Epidermal melanocyte (primary cell): ENCODE measurements around the gene CTRB1.

Source experiments
- DNase-seq: peaks from one replicate; pipeline ENCODE4 v3.0.0; 2011; ENCODE audit warnings: low spot score; ENCODE audit not compliant: insufficient read length

The CTRB1 gene

GRCh38 chr16:75225092-75225491 lies 6.3 kb downstream of the CTRB1 start:
- DNase-seq: no peak

DNA sequence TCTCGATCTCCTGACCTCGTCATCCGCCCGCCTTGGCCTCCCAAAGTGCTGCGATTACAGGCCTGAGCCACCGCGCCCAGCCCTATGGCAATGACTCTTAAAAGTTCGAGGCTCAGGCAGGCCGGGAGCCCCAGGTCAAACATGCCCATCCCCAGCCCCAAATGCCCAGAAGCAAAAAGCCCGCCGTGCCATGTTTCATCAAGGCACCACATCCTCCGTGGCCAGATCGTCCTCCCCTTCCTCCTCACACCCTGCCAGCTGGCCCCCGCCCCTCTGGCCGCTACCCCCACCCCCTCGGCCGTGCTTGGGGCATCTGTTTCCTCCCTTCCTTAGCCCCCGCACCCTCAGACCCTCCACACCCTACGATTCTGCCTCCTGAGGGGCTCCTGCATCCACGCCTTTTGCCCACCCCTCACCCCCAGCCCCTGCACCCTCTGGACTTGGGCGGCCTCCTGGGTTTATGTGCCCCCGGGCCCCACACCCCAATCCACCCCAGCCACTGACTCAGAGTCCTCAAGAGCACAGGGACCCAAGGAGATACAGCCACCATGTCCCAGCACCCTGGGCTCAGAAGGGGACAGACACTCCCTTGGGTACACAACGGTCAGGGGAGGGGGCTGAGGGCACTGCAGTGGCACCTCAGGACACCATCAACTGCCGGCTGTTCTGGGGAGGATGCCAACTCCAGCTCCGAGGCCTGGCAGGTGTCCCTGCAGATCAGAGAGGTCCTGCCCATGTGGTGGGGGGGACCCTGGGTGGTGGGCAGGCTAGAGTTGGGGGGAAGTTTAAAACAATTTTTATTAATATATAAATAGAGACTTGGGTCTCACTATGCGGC lies 7.1 kb downstream of the CTRB1 start:
- DNase-seq: no peak

DNA sequence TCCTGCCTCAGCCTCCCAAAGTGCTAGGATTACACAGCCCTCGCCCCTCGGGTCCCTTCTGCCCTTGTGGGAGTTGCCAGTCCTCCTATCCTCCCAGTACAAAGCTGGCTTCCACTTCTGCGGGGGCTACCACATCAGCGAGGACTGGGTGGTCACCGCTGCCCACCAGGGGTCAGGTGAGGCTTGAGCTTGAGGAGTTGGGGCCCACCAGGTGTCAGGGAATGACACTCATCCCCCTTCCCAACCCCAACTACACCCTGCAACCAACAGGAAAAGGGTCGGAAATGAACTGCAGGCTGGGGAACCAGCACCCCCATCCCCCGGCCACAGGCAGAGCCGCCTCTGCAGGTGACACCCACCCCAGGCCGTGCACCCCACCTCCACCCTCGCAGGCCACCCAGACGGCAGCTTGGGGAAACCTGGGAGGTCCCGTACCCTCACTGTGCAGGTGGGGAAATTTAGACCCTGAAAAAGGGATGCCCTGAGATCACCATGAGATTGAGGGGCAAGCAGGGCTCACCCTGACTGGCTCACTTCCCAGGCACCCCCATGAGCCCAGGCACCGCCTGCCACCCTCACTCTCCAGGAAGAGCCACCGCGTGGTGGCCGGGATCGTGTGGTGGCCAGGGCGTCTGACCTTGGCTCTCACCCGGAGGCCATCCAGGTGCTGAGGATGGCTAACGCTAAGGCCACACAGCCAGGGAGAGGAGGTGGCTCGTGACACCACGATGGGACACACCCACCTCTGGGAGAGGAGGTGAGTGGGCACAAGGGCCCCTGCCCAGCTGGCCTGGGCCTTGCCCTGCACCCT lies 8.0 kb downstream of the CTRB1 start:
- DNase-seq: no peak

GRCh38 chr16:75227361-75228142 lies 8.8 kb downstream of the CTRB1 start:
- no peak for DNase-seq

GRCh38 chr16:75228143-75228976 lies 9.6 kb downstream of the CTRB1 start:
- DNase-seq: no peak

DNA sequence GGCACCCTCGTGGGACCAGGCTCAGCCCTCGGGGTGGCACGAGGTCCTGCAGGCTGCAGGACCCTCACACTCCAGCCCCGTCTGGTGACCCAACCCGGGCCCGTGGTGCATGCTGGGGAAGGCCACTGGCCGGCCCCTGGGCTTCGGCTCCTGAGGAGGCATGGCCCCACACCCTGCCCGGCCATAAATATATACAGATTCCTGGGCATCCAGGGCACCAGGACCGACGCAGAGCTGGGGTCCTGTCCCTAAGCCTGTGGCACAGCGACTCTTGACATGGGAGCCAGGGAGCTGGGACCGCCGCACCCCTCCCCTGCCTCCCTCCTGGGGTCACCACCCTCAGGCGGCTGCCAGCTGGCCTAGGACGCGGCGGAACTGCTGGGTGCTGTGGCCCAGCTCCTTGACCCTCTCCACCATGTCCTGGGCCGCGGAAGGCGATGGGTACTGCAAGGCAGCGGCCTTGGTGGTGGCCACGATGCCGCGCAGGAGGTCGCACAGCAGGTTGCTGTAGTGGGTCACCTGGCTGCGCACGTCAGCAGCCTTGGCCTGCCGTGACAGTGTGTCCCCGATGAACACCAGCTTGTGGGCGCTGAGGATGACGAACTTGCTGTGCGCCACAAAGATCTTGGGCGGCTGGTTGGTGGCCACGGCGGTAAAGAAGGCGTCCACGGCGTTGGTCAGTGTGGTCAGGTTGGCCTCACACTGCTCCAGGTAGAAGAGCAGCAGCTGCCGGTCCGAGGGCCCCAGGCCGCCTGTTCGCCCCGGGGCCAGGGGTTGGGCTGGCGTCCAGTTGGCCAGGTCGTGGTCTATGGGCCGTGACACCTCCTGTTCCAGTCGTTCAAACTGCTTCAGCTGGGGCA lies 10.6 kb downstream of the CTRB1 start:
- no peak for DNase-seq

DNA sequence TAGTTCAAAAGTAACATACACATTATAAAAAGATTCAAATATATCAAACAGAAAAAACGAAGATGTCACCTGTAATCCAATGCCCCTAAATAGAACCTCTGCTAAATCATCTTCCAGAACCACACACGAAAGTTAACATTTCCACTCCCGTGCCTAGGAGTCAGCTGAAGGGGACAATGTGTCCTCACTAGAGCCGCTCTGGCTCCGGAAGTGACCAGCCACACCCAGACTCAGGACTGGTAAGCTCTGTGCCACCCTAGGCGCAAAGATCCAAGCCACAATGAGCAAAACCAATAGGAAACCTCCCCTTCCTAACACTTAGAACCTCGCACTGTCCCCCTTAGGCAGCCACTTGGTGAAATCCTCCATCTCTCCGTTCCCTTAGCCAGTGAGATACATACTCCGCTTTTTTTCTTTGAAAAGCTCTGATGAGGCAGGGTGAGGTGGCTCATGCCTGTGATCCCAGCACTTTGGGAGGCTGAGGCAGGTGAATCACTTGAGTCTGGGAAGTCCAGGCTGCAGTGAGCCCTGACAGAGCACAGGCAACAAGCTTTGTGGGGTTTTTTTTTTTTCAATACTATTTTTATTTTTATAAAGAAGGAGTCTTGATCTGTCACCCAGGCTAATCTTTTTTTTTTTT lies 11.8 kb downstream of the CTRB1 start:
- DNase-seq: no peak

- no peak for DNase-seq
Measured at GRCh38 chr16:75231570-75231969, 12.8 kb downstream of the CTRB1 start.

DNA sequence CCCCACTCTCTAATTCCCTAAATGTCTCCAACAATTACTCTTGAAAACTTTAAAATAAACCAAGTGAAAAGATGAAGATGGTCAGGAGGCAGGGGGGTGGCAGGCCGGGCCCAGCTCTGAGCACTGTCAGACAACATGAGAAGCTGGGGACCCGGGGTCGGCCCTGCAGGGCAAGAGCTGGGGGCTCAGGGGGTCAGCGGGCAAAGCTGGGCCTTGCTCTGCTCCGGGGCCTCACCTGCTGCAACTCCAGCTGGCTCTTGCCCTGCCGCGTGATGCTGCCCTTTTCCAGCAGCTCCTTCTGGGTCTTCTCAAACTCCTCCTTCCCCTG lies 14.8 kb downstream of the CTRB1 start:
- DNase-seq: no peak

GRCh38 chr16:75234856-75235696 lies 16.3 kb downstream of the CTRB1 start:
- no peak for DNase-seq

GRCh38 chr16:75235721-75236193 lies 17.0 kb downstream of the CTRB1 start:
- no peak for DNase-seq

GRCh38 chr16:75236232-75236631 lies 17.4 kb downstream of the CTRB1 start:
- no peak for DNase-seq

DNA sequence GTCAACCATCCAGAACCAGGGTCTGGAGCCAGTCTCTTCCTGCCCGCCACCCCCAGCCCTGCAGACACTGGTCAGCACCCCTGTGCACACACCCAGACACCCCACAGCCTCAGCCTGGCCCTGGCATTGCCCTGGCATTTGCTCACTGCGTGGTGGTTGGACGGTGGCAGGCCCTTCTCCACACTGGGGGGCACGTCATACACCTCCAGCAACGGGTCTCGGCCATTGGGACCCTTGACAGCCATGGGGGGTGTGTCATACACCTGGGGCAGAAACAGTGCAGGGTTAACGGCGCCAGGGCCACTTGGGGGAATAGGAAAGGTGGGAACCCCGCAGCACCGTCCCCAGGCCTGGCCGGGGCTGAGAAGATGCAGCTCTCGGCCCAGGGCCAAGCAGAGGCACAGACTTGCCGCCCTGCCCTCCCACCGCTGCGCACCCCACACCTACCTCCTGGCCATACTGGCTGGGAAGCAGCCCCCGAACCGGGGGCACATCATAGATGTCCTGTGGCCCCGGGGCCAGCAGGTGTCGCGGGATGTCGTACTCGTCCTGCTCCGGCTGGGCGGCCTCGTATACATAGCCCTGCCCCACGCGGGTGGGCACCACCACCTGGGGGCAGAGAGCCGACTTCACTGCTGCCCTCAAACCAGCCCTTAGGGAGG lies 18.1 kb downstream of the CTRB1 start:
- no peak for DNase-seq

GRCh38 chr16:75237398-75238131 lies 18.8 kb downstream of the CTRB1 start:
- no peak for DNase-seq

DNA sequence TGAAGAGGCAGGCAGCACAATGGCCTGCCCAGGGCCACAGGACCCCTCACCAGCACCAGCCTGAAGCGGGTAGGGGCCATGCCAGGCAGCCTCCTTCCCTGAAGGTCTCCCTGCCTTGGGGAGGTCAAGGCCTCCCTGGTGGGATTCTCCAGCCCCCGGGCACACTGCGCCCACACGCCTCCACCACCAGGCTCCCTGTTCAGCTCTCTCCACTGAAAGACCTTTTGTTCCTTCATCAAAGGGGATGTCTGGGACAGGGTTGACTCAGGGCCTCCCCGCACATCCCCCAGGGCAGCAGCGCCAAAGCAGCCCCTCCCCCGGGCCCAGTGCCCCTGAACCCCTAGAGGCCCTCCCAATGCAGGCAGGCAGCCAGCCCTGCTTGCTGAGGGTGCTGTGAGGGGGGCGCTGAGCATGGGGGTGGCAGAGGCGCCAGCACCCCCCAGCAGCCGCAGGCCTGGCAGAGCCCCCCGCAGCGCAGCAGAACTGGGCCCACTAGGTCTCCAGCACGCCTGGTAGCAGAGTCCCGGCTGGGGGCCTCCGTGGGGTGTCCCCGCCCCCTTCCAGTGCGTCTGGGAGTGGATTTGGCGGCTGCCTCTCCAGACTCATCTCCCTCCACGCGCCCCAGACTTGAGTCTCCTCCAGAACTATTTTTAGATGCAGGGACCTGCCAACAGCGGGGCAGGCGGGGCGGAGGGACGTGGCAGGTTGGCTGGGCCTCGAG lies 19.5 kb downstream of the CTRB1 start:
- DNase-seq: peak; percentile 87

- DNase-seq: no peak
Measured at GRCh38 chr16:75238853-75239541, 20.2 kb downstream of the CTRB1 start.
